Middle frontal gyrus (tissue), 1 donor: ENCODE results near the gene TRAPPC11.

Experiments used
- DNase-seq: peaks from one replicate; pipeline ENCODE4 v3.0.0-alpha.2; 2015; ENCODE audit warnings: low spot score; ENCODE audit errors: extremely low spot score

TRAPPC11 gene

DNA sequence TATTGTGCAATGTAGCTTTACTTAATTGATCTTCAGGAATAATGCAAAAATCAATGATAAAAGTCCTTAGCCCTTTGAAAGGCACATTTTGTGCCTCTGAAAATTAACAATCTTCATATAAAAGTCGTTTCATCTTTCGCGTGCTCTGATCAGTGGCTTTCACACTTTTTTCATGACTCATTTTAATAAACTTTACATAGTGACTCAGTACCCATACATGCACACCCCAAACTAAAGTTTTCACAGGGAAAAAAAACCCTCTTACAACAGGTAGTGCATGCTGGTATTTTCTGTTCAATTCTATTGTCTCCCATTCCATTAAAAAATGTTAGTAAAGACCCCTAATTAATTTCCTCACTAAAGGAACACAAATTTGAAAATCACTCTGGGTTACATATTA lies 21.6 kb upstream of the TRAPPC11 start:
- DNase-seq = no peak

DNA sequence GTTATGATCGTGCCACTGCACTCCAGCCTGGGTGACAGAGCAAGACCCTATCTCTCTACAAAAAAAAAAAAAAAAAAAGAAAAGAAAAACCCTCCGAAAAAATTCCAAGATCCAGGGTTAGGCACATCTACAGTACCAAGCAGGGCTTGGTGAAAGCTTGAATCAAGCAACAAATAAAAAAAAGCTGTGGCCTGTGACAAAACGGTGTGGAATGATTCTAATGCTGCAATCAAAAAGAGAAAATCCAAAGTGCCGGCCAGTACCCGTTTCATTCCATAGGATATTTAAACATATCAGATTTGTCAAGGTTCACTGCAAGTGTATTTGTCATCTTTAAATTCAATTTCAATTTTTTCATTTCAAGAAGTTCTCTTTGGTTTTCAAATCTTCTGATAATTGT lies 20.7 kb upstream of the TRAPPC11 start:
- DNase-seq = no peak

DNA sequence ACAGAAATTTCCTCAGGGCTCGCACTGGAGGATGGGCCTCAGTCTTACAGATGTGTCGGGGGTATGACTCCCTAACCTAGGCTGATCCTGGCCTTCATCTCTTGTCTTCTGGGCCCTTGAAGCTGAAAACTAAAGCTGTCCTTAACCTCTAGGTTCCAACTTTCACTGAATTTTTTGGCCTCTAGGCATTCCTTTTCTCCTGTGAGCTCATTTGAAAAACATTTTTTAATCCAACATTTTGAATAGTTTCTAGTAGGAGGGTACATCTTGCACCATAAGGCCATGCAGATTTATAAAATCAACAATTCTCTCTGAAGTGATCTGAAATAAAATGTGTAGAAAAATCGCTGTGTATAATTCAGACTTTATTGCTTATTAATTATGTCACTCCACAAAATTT lies 19.8 kb upstream of the TRAPPC11 start:
- DNase-seq = no peak

DNA sequence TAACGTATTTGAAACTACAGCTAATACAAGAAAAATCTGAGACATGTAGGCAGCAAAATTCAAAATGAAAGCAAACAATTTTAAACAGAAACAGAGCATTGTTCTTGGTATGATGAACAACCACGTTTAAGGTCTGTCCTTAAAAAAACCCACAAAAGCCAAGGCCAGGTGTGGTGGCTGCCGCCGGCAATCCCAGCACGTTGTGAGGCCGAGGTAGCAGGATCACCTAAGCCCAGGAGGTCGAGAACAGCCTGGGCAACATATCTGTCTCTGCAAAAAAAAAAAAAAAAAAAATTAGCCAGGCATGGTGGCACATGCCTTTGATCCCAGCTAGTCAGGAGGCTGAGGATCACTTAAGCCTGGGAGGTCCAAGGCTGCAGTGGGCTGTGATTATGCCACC lies 13.8 kb upstream of the TRAPPC11 start:
- no peak for DNase-seq

DNA sequence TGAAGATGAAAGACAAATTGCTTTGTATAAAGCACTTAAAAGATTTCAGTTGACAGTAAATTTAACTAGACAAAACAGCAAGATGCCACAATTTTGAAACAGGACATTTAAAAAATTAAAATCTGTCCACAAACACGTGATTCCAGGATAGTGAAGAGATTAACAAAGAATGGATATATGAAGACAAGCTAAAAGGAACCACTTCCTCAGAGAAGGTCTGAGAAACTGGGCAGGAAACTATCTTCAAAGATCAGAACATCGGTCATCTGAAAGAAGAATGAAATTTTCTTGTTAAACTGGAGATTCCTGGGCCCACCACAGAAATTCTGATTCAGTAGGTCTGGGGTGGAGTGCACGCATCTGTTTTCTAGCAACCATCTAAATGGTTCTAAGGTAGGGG lies 1.5 kb upstream of the TRAPPC11 start:
- no peak for DNase-seq

DNA sequence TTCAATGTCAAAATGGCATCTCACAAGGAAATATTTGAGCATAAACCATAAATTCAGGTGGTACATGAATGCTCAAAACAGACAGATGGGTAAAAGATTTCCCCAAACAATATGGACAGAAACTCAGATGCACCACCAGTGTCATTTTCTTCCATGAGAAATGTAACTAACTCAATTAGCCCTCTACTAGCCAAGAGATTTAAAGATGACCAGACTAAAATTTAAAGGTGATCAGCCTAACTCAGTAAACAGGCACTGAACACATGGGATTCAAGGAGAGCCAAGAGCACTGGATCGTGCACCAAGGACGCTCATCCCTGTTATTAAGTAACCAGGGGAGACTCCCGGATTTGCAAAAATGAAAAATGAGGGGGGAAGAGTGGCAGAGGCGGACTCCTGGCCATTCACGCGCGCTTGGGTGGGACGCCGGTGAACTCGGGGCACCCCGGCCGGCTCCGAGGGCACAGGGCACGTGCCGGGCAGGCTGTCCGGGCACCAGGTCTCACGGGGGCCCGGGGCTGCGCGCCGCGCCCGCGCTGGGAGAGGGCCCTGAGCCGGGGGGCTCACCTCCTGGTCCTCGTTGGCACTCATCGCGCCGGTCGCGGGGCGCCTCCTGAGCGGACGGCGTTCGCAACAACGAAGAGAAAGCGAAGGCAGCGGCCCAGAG lies 598 bp upstream of the TRAPPC11 start:
- no peak for DNase-seq

GRCh38 chr4:183659872-183660242 lies 764 bp downstream of the TRAPPC11 start:
- DNase-seq = no peak

DNA sequence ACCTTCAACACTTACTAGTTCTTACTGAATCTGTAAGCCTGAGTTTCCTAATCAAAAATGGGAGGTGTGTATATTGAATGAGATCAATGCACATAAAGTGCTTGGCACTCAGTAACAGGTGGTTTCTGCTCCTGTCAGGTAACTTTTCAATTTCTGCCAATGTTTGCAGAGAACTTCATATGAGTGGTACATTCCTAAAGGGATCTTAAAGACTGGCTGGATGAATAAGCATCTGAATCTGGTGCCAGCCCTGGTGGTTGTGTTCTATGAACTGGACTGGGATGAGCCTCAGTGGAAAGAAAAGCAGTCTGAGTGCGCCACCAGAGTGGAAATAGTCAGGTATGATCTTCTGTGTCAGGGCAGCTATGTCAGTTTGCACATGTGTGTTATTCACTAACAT lies 7.0 kb downstream of the TRAPPC11 start:
- DNase-seq = no peak

DNA sequence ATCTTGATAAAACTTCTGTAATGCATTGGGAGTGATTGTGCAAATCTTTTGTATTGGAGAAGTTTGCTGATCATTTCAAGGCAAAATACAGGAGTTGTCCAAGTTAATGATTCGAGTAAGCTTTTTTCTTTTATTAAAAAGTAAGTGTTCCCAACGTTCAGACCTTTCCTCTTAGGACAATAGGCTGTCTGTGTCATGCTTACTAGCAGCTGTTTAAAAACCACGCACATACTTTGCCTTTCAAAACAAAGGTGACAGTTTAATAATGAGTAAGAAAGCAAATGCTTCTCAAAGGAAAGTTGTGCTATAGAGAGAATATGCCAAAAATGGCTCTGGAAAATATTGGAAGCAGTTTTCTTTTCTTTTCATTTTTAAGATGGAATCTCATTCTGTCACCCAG lies 11.2 kb downstream of the TRAPPC11 start:
- no peak for DNase-seq

DNA sequence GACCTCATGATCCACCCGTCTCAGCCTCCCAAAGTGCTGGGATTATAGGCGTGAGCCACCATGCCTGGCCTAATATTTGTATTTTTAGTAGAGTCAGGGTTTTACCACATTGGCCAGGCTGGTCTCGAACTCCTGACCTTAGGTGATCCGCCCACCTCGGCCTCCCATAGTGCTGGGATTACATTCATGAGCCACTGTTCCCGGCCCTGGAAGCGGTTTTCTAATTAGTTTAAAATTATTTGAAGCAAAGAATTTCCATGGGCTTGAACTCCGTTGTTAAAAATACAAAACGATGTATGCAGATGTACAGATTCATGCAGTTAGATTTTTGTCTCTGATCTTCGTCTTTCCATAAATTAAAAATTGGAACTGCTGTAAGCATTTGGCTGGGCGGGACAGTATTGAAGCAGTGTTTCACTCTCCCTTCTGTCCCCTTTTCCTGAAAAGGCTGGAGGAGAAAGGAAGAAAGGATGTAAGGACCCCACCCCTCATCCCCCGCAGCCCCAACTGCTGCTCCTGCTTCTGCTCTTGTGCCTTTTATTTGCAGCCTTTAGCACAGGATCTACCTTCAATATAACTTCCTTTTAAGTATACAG lies 12.0 kb downstream of the TRAPPC11 start:
- no peak for DNase-seq

DNA sequence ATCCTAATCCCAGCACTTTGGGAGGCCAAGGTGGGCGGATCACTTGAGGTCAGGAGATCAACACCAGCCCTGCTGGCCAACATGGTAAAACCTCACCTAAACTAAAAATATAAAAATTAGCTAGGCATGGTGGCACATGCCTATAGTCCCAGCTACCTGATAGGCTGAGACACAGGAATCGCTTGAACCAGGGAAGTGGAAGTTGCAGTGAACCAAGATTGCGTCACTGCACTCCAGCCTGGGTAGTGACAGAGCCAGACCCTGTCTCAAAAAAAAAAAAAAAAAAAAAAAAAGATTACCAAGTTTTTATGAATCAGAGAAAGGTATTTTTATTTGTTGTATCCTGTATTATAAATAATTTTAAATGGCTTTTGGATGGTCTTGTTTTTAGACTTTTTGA lies 15.1 kb downstream of the TRAPPC11 start:
- DNase-seq = no peak

DNA sequence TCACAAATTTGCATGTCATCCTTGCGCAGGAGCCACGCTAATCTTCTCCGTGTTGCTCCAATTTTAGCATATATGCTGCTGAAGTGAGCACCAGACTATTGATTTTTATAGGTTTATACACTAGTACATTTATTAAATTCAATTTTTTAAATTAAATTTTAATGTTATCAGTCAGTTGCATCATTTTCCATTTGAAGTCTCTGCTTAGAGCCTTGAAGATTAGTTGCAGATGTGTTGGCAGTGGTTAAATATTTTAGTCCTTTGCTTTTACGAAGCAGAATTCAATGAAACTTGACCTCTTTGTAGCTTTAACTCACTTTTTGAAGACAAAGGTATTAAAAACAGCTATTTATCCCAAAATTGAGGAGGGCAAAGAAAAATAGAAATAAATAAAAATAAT lies 16.5 kb downstream of the TRAPPC11 start:
- no peak for DNase-seq

DNA sequence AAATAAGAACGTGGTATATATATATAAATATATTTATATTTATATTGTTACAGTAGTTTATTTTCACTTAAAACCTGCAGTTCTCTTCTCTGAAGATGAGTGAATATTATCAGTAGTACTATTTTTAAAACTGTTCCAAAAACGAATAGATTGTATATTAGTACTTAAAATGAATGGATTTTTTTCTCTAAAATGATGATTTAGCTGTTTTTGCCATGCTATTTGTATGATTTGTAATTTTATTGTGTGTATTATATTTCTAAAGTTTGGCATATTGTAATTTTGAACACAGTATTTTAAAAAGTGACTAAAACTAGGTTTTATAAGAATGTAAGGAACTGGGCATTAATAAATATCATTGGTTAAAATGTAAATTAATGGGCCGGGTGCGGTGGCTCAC lies 22.0 kb downstream of the TRAPPC11 start:
- no peak for DNase-seq

- no peak for DNase-seq
Observed at GRCh38 chr4:183686461-183686860, 27.4 kb downstream of the TRAPPC11 start.

DNA sequence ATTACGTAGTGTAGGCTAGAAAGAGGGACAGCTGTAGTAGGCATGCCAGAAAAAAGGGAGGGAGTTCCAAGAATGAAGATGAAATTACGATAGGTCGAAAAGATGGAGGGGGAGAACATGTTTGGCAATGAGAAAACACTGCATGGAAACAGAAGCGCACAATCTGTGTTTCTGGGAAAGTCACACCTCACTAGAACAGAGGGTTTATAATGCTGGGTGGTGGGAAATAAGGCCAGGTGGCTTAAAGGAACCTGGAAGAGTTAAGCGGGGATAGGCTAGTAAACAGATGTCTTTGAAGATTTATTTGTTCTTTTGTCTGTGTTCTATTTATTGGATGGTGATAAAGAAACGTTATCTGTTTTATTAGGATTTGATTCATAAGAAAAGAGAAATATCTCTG lies 29.1 kb downstream of the TRAPPC11 start:
- no peak for DNase-seq

DNA sequence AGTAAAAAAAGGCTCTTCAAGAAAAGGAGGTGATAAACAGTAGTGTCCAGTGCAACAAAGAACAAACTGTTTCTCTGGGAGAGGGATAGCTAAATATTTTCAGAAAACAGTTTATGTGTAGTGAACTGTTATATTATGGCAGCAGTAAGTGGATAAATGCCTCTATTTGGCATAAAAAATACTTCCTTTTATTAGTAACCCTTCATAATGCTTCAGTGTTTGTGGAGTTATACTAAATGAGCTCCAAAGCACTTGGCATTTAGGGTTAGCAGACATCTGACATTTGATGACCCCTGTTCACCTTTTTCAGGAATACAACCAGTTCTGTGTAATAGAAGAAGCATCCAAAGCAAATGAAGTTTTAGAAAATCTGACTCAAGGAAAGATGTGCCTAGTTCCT lies 31.9 kb downstream of the TRAPPC11 start:
- no peak for DNase-seq

DNA sequence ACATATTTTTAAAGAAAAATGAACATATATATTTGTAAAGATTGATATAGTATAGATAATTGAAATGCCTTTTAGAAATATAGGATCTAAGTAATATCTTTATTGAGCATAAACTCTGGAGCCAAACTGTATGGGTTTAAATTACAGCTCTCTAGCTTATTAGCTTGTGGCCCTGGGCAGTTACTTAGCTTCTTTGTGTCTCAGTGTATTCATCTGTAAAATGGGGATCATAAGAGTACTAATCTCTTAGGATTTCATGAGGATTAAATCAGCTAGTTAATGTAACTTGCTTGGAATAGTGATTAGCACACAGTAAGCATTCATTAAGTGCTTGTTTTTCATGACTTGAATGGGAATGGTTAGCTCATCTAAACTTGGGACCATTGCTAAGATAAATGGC lies 32.8 kb downstream of the TRAPPC11 start:
- no peak for DNase-seq

- no peak for DNase-seq
Observed at GRCh38 chr4:183698909-183699308, 39.8 kb downstream of the TRAPPC11 start.

- no peak for DNase-seq
Observed at GRCh38 chr4:183700407-183700806, 41.3 kb downstream of the TRAPPC11 start.

- DNase-seq = no peak
Observed at GRCh38 chr4:183702492-183702891, 43.4 kb downstream of the TRAPPC11 start.

- DNase-seq = no peak
Observed at GRCh38 chr4:183714626-183715025, 55.5 kb downstream of the TRAPPC11 start.

GRCh38 chr4:183716302-183716701 lies 57.2 kb downstream of the TRAPPC11 start:
- no peak for DNase-seq

DNA sequence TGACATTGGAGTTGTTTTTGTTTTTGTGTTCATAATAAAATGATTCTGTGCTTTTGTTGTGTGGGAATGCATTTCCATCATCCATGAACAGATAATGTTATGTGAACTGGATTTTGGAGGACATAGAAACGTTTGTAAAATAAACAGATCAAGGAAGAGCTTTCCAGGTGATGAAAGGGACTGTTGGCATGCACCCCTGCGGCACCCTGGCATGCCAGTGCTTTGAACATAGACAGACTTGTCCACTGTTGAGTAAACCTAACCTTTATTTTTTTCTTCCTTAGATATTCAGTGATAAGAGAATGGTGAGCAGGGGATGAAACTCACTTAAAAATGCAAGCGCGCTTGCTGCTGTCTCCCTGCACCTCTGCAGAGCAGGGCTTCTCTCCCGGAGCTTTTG lies 59.8 kb downstream of the TRAPPC11 start:
- DNase-seq = no peak
